Measurements from ENCODE around the gene PQBP1.
A peak's percentile ranks its signal among the peaks of the same experiment; 100 is the strongest.

PQBP1 gene

DNA sequence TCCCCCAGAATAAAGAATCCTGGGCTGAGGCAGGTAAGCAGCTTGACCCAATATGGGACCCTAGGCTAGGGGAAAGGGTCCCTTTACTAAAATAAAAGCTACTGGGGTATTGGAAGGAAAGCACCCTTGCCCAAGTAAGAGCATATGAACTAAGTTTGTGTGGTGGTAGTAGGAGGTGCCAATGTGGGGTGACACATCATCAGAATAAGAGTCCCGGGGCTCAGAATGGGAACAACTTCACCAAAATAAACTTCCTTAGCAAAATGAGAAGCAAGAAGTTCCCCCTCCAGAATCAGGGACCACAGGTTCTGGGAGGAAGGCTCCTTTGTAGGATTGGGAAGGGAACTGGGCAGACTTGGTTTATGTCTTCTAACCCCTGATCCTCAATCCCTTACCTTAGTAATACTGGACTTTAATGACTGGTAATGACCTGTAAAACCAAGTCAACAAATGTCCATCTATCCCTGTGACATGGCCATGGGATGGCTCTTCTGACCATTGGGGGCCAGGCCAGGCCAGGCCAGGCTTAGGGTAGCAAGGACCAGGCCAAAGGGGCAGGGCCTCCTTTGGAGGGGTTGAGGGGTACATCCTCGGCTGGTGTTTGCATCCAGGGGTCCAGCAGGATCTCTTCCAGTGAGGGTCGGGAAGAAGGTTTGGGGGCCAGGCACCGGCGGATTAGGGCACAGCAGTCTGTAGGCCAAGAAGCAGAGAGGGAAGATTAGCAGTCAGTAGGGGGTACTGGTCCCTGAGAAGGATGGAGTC is 16.1 kb downstream of the PQBP1 start:
- no peak overlapping the region for H3K4me3 ChIP-seq (ENCODE audit: low read depth, low read length)
- H3K27ac ChIP-seq (ENCODE audit: extremely low read depth, low read depth, low read length): no peak overlapping the region
- peaks cover 0 to 43% of the 10 kb centered on the region in 2 experiments; a peak in 2 of 3 replicates for H3K36me3 ChIP-seq (ENCODE audit: control insufficient read depth in 2 of 2, insufficient read depth in 1 of 2, low read length in 2 of 2)
- no peaks in the 10 kb centered on the region for H3K9me3 ChIP-seq (ENCODE audit: control insufficient read depth, insufficient read depth, low read depth, low read length)
- POLR2A ChIA-PET: interaction anchor here (0.7 kb wide), 1 partner anchor 30 kb away, joined by 5 read pairs; no protein-coding TSS in a partner anchor
- CTCF ChIA-PET: no interaction called here
- H3K4me1 ChIP-seq (ENCODE audit: control insufficient read depth, insufficient read depth, low read length): no peaks in the 10 kb centered on the region
- TF ChIP-seq, protein P1, sequence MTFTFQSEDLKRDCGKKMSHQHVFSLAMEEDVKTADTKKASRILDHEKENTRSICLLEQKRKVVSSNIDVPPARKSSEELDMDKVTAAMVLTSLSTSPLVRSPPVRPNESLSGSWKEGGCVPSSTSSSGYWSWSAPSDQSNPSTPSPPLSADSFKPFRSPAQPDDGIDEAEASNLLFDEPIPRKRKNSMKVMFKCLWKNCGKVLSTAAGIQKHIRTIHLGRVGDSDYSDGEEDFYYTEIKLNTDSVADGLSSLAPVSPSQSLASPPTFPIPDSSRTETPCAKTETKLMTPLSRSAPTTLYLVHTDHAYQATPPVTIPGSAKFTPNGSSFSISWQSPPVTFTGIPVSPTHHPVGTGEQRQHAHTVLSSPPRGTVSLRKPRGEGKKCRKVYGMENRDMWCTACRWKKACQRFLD (tag by site-specific recombination; IDR thresholded peaks at IDR 0.05): no peak
- TF ChIP-seq, protein P2, sequence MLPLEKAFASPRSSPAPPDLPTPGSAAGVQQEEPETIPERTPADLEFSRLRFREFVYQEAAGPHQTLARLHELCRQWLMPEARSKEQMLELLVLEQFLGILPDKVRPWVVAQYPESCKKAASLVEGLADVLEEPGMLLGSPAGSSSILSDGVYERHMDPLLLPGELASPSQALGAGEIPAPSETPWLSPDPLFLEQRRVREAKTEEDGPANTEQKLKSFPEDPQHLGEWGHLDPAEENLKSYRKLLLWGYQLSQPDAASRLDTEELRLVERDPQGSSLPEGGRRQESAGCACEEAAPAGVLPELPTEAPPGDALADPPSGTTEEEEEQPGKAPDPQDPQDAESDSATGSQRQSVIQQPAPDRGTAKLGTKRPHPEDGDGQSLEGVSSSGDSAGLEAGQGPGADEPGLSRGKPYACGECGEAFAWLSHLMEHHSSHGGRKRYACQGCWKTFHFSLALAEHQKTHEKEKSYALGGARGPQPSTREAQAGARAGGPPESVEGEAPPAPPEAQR (tag by site-specific recombination; IDR thresholded peaks at IDR 0.05): no peak
- TF ChIP-seq GLI4 (tag by site-specific recombination; IDR thresholded peaks at IDR 0.05) (no peak), ZNF132 (tag by site-specific recombination; IDR thresholded peaks at IDR 0.05; ENCODE audit: borderline replicate concordance) (no peak), MYNN (tag by site-specific recombination; IDR thresholded peaks at IDR 0.05; ENCODE audit: borderline replicate concordance) (peak; percentile 82; the same call in 1 of the 2 replicates), ZNF558 (tag by site-specific recombination; IDR thresholded peaks at IDR 0.05) (no peak)

DNA sequence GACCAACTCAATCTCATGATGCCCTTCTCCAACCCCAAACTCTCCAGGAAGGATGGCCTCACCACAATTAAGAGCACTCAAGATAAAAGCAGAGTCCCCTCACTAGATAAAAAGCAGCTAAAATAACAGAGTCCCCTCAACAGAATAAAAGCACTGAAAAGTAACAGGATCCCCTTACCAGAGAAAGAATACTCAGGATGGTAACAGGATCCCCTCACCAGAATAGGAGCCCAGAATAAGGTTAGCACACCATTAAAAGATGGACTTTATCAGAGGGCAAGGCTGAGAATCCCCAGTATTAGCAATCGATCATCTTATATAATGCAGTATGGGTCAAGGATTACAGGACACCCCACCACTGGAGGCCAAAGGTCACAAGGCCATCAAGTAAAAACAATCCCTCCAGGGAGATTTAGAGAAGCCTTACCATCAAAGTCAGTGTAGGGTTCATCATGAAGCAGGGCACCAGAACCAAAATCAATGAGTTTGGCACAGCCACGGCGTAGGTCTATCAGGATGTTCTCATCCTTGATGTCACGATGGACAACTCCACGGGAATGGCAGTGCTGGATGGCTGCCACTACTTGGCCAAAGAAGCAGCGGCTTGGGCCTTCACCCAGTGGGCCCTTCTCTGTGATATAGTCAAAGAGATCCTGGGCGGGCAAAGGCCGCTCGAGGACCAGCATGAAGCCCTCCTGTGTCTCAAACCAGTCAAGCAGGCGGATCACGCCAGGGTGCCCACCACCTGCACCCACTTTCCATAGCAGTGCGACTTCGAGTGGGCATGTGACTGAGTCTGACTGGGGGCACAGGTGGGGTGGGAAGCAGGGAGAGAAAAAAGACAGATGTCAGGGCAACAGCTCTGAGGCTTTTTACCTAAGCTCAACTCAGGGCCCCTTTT is 17.1 kb downstream of the PQBP1 start:
- POLR2A ChIA-PET: no interaction called here
- Histone ChIP-seq H3K36me3 (ENCODE audit: control insufficient read depth in 2 of 2, insufficient read depth in 1 of 2, low read length in 2 of 2) (peaks cover 0 to 37% of the 10 kb centered on the region in 2 experiments; a peak in 2 of 3 replicates), H3K9me3 (ENCODE audit: control insufficient read depth, insufficient read depth, low read depth, low read length) (no peaks in the 10 kb centered on the region), H3K4me1 (ENCODE audit: control insufficient read depth, insufficient read depth, low read length) (0 out of 2 replicates have a peak, but pooled peaks cover 3% of the 10 kb centered on the region), H3K27ac (ENCODE audit: extremely low read depth, low read depth, low read length) (no peak overlapping the region), H3K4me3 (ENCODE audit: low read depth, low read length) (no peak overlapping the region)
- CTCF ChIA-PET: no interaction called here
- no peak for TF ChIP-seq ZNF830 (tag by site-specific recombination; IDR thresholded peaks at IDR 0.05; ENCODE audit: low read depth)
- peak; percentile 86 for TF ChIP-seq MYNN (tag by site-specific recombination; IDR thresholded peaks at IDR 0.05; ENCODE audit: borderline replicate concordance)

DNA sequence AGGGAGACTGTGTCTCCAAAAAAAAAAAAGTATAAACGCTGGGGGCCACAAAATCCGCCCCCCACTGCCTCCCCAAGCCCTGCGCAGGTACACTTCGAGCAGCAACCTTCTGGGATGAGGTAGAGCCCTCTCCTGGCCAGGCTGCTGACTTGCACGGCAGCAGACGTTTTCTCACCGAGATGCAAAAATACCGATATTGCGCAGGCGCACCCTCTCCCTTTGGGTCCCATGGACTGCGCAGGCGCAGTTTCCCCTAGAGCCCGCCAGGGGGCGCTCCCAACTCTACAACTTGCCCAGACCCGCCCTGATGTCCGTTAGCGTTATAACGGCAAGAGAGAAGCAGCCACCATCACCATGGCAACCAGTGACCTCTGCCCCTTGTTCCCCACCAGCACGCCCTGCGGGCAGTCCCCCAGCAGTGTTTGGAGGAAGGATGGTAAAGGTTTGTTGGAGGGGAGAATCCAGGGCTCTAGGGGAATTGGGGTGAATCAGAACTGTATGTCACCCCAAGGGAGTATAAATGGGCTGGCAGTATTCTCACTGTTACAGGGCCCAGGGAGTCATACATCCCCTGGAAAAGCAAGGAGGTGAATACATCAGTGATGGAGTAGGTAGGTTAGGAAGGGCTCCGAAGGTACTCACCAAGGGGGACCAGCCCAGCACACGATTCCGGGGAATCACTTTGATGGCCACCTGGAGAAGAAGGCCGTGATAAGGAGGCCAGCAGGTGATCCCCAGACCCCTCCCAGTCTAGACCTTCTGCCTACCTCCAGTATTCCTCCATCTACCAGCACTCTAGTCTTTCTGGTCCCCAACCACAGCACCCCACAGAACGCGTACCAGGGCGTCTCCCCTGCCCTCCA is 19.6 kb downstream of the PQBP1 start:
- Histone ChIP-seq H3K27ac (ENCODE audit: extremely low read depth, low read depth, low read length) (no peak overlapping the region), H3K36me3 (ENCODE audit: control insufficient read depth in 2 of 2, insufficient read depth in 1 of 2, low read length in 2 of 2) (peaks cover 0 to 46% of the 10 kb centered on the region in 2 experiments; a peak in 2 of 3 replicates), H3K4me1 (ENCODE audit: control insufficient read depth, insufficient read depth, low read length) (0 out of 2 replicates have a peak, but pooled peaks cover 3% of the 10 kb centered on the region), H3K9me3 (ENCODE audit: control insufficient read depth, insufficient read depth, low read depth, low read length) (no peaks in the 10 kb centered on the region), H3K4me3 (ENCODE audit: low read depth, low read length) (peak overlapping the region; percentile 60)
- ChIA-PET POLR2A (no interaction called here), CTCF (interaction anchor here (0.6 to 1.3 kb wide), 6 partner anchors 16 to 242 kb away, joined by 3 to 5 read pairs (median 3); partner anchors contain the start of gene HDAC6)
- TF ChIP-seq ZBTB48 (tag by site-specific recombination; IDR thresholded peaks at IDR 0.05) (peak; percentile 78; the same call in 1 of the 2 replicates), BCL11B (tag by site-specific recombination; IDR thresholded peaks at IDR 0.05; ENCODE audit: low read depth) (peak; percentile 78), SALL2 (tag by site-specific recombination; IDR thresholded peaks at IDR 0.05; ENCODE audit: borderline replicate concordance) (no peak), ZNF394 (tag by site-specific recombination; IDR thresholded peaks at IDR 0.05; ENCODE audit: borderline replicate concordance) (peak; percentile 56; the same call in 1 of the 2 replicates), KLF8 (tag by site-specific recombination; IDR thresholded peaks at IDR 0.05) (0 out of 2 replicates have a peak, but pooled peaks have one; percentile 23), ZBTB20 (tag by site-specific recombination; IDR thresholded peaks at IDR 0.05) (peak; percentile 43; the same call in 1 of the 2 replicates), ZIC2 (tag by site-specific recombination; IDR thresholded peaks at IDR 0.05) (peak; percentile 29), GLIS1 (tag by site-specific recombination; IDR thresholded peaks at IDR 0.05) (peak; percentile 69), ZNF2 (tag by site-specific recombination; IDR thresholded peaks at IDR 0.05) (peak; percentile 96), SP2 (tag by site-specific recombination; IDR thresholded peaks at IDR 0.05) (peak; percentile 14; the same call in 1 of the 2 replicates), ZNF600 (tag by site-specific recombination; IDR thresholded peaks at IDR 0.05) (peak; percentile 44; the same call in 1 of the 2 replicates), ZEB2 (tag by site-specific recombination; IDR thresholded peaks at IDR 0.05) (no peak; the same call in 1 of the 2 replicates), ZNF654 (tag by site-specific recombination; IDR thresholded peaks at IDR 0.05; ENCODE audit: low read depth) (peak; percentile 66), ZNF561 (tag by site-specific recombination; IDR thresholded peaks at IDR 0.05; ENCODE audit: borderline replicate concordance) (0 out of 2 replicates have a peak, but pooled peaks have one; percentile 31)
- TF ChIP-seq, protein P3, sequence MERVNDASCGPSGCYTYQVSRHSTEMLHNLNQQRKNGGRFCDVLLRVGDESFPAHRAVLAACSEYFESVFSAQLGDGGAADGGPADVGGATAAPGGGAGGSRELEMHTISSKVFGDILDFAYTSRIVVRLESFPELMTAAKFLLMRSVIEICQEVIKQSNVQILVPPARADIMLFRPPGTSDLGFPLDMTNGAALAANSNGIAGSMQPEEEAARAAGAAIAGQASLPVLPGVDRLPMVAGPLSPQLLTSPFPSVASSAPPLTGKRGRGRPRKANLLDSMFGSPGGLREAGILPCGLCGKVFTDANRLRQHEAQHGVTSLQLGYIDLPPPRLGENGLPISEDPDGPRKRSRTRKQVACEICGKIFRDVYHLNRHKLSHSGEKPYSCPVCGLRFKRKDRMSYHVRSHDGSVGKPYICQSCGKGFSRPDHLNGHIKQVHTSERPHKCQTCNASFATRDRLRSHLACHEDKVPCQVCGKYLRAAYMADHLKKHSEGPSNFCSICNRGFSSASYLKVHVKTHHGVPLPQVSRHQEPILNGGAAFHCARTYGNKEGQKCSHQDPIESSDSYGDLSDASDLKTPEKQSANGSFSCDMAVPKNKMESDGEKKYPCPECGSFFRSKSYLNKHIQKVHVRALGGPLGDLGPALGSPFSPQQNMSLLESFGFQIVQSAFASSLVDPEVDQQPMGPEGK (tag by site-specific recombination; IDR thresholded peaks at IDR 0.05): peak; percentile 95
